ENCODE results near the gene STK25. TPM values are rescaled to one million over a fixed set of nuclear protein-coding genes. Genes with fewer than 3 reads are reported as not detected.

The STK25 gene
- polyA plus RNA-seq, 2 of the 4 experiments (the other 2 are of a cell fraction), result 101 to 138 TPM

GRCh38 chr2:241500016-241500415, 8.4 kb downstream of the STK25 start:
- DNase-seq (ENCODE audit: low read depth in 1 of 2, low spot score in 1 of 2) (no peak), ATAC-seq (no peak), FAIRE-seq (no peak)
- TF ChIP-seq CBX2 (IDR thresholded peaks at IDR 0.05; ENCODE audit: borderline replicate concordance, low read depth), result no peak
- Histone ChIP-seq H3K4me3 (no peak overlapping the region), H3K9me3 (no peaks in the 10 kb centered on the region), H3K4me1 (no peaks in the 10 kb centered on the region), H3K4me2 (no peak overlapping the region), H3K27ac (no peak overlapping the region)
- 90% methylated on average over 10 of the region's 10 CpGs for WGBS (ENCODE audit: missing lambda C conversion rate)
- ChIA-PET POLR2A (interaction anchor here (0.5 kb wide), 1 partner anchor 14 kb away, joined by 3 read pairs; no protein-coding TSS in a partner anchor), CTCF (interaction anchor here (0.7 kb wide), 1 partner anchor 1332 kb away, joined by 4 read pairs; no protein-coding TSS in a partner anchor)

- no peak overlapping the region for H3K27ac ChIP-seq
- FAIRE-seq (no peak), ATAC-seq (no peak), DNase-seq (ENCODE audit: low read depth in 1 of 2, low spot score in 1 of 2) (no peak)
- H3K4me3 ChIP-seq, result no peak overlapping the region
- 92% methylated on average over 22 of the region's 28 CpGs for WGBS (ENCODE audit: missing lambda C conversion rate)
- TF ChIP-seq POLR2A (IDR thresholded peaks at IDR 0.05; ENCODE audit: low read length) (no peak), REST (IDR thresholded peaks at IDR 0.05) (no peak), BCL3 (IDR thresholded peaks at IDR 0.05) (no peak), SREBF2 (IDR thresholded peaks at IDR 0.05) (no peak)
- no peak overlapping the region for H3K4me2 ChIP-seq
- H3K4me1 ChIP-seq, result no peaks in the 10 kb centered on the region
- ChIA-PET POLR2A (interaction anchor here (0.5 kb wide), 1 partner anchor 13 kb away, joined by 3 read pairs; no protein-coding TSS in a partner anchor), CTCF (interaction anchor here (0.7 kb wide), 1 partner anchor 1331 kb away, joined by 4 read pairs; no protein-coding TSS in a partner anchor)
- H3K9me3 ChIP-seq, result no peaks in the 10 kb centered on the region
Measured at GRCh38 chr2:241499146-241499965, 9.0 kb downstream of the STK25 start.

- H3K4me1 ChIP-seq, result no peaks in the 10 kb centered on the region
- DNase-seq (ENCODE audit: low read depth in 1 of 2, low spot score in 1 of 2) (no peak), ATAC-seq (no peak; a peak in 1 of 6 replicates), FAIRE-seq (no peak)
- H3K4me3 ChIP-seq, result no peak overlapping the region
- no peak overlapping the region for H3K27ac ChIP-seq
- ChIA-PET CTCF (no interaction called here), POLR2A (no interaction called here)
- 93% methylated on average over 22 of the region's 36 CpGs for WGBS (ENCODE audit: missing lambda C conversion rate)
- no peak overlapping the region for H3K4me2 ChIP-seq
- no peaks in the 10 kb centered on the region for H3K9me3 ChIP-seq
- no peak for TF ChIP-seq E2F6 (IDR thresholded peaks at IDR 0.05; ENCODE audit: borderline replicate concordance, low read depth)
- TF ChIP-seq REST (IDR thresholded peaks at IDR 0.05), result no peak
- no peak for TF ChIP-seq ATOH8 (CRISPR knock-in tag; IDR thresholded peaks at IDR 0.05; ENCODE audit: low read depth)
- TF ChIP-seq ZNF302 (CRISPR knock-in tag; IDR thresholded peaks at IDR 0.05), result no peak
- TF ChIP-seq NR3C1 (IDR thresholded peaks at IDR 0.05), result no peak
- TF ChIP-seq RNF2 (IDR thresholded peaks at IDR 0.05; ENCODE audit: borderline replicate concordance, low read depth), result no peak
- no peak for TF ChIP-seq ESRRA (IDR thresholded peaks at IDR 0.05; ENCODE audit: borderline replicate concordance, low read length)
- no peak for TF ChIP-seq MAX (IDR thresholded peaks at IDR 0.05)
- no peak for TF ChIP-seq FOSB (CRISPR knock-in tag; IDR thresholded peaks at IDR 0.05)
- TF ChIP-seq CBX2 (IDR thresholded peaks at IDR 0.05; ENCODE audit: borderline replicate concordance, low read depth), result no peak
- TF ChIP-seq SREBF2 (IDR thresholded peaks at IDR 0.05), result no peak
- TF ChIP-seq RARB (CRISPR knock-in tag; IDR thresholded peaks at IDR 0.05), result no peak
- TF ChIP-seq EHMT2 (IDR thresholded peaks at IDR 0.05; ENCODE audit: low read depth), result no peak
- no peak for TF ChIP-seq MYC (IDR thresholded peaks at IDR 0.05; ENCODE audit: borderline replicate concordance, low read length)
- TF ChIP-seq FOSL2 (IDR thresholded peaks at IDR 0.05), result no peak
- TF ChIP-seq FOSL2 (CRISPR knock-in tag; IDR thresholded peaks at IDR 0.05), result no peak
- TF ChIP-seq BHLHE40 (IDR thresholded peaks at IDR 0.05; ENCODE audit: low read depth, low read length), result no peak
Measured at GRCh38 chr2:241498115-241499070, 10.0 kb downstream of the STK25 start.

Measured in A549 (cell line).